GM23338 (cell line): Measurements from ENCODE around the gene GRIK2. TPM values are rescaled to one million over a fixed set of nuclear protein-coding genes. Genes with fewer than 3 reads are reported as not detected.

Experiments used
- ATAC-seq: fragments of 200-7000 bp; cut with Tn5 transposase; 3 replicates; pipeline ENCODE4 v1.9.1; 2020
- DNase-seq: peaks from one replicate; pipeline ENCODE4 v3.0.0-alpha.2; 2015; ENCODE audit warnings: low spot score
- H2AFZ ChIP-seq: fragments of 200-600 bp; sonication (generic); 2 replicates; pipeline ENCODE4 v1.8.0; 2016; ENCODE audit warnings: antibody characterized with exemption, mild to moderate bottlenecking, moderate library complexity
- H3F3A ChIP-seq: fragments of 200-600 bp; sonication (generic); replicated peaks from 2 replicates; pipeline ENCODE4 v1.8.0; 2017; ENCODE audit warnings: antibody characterized with exemption, mixed run types, low read depth
- H3K27ac ChIP-seq: fragments of 200-600 bp; sonication (generic); 2 replicates; pipeline ENCODE4 v1.6.1; 2016; ENCODE audit warnings: low read depth
- H3K27me3 ChIP-seq: fragments of 200-600 bp; sonication (generic); 2 replicates; pipeline ENCODE4 v1.8.0; 2016; ENCODE audit warnings: mild to moderate bottlenecking, mixed run types, moderate library complexity; ENCODE audit not compliant: insufficient read depth
- H3K36me3 ChIP-seq: fragments of 200-600 bp; sonication (generic); 2 replicates; pipeline ENCODE4 v1.8.0; 2016; ENCODE audit warnings: mild to moderate bottlenecking; ENCODE audit not compliant: insufficient read depth
- H3K4me1 ChIP-seq: fragments of 200-600 bp; sonication (generic); 2 replicates; pipeline ENCODE4 v1.8.0; 2016; ENCODE audit warnings: mild to moderate bottlenecking, moderate library complexity; ENCODE audit not compliant: insufficient read depth
- H3K4me2 ChIP-seq: fragments of 200-600 bp; sonication (generic); 2 replicates; pipeline ENCODE4 v1.7.1; 2017; ENCODE audit warnings: mixed run types
- H3K4me3 ChIP-seq: fragments of 200-600 bp; sonication (generic); 2 replicates; pipeline ENCODE4 v1.6.1; 2016; ENCODE audit warnings: mixed run types
- H3K79me2 ChIP-seq: fragments of 200-600 bp; sonication (generic); replicated peaks from 2 replicates; pipeline ENCODE4 v1.8.0; 2017; ENCODE audit warnings: mild to moderate bottlenecking; ENCODE audit not compliant: insufficient read depth
- H3K9me2 ChIP-seq: fragments of 200-600 bp; sonication (generic); 2 replicates; pipeline ENCODE4 v1.8.0; 2017; ENCODE audit not compliant: insufficient read depth
- H4K20me1 ChIP-seq: fragments of 200-600 bp; sonication (generic); replicated peaks from 2 replicates; pipeline ENCODE4 v1.8.0; 2017; ENCODE audit warnings: mild to moderate bottlenecking; ENCODE audit not compliant: insufficient read depth
- H3K27ac Mint-ChIP-seq: 2 replicates; pipeline ENCODE4 v1.8.0; 2020; ENCODE audit warnings: inconsistent platforms, mild to moderate bottlenecking, moderate library complexity, mixed read lengths
- H3K27me3 Mint-ChIP-seq: 3 replicates; pipeline ENCODE4 v1.8.0; 2022; ENCODE audit warnings: low read depth, mild to moderate bottlenecking, moderate library complexity, mixed read lengths, inconsistent platforms; ENCODE audit not compliant: insufficient read depth, poor library complexity
- H3K36me3 Mint-ChIP-seq: 3 replicates; pipeline ENCODE4 v1.8.0; 2021; ENCODE audit warnings: low read depth, mild to moderate bottlenecking, inconsistent platforms, moderate library complexity, mixed read lengths
- H3K4me1 Mint-ChIP-seq: 3 replicates; pipeline ENCODE4 v1.8.0; 2020; ENCODE audit warnings: mild to moderate bottlenecking, inconsistent platforms, mixed read lengths
- H3K4me3 Mint-ChIP-seq: 3 replicates; pipeline ENCODE4 v1.8.0; 2021; ENCODE audit warnings: moderate library complexity, mild to moderate bottlenecking, inconsistent platforms, mixed read lengths
- H3K9me3 Mint-ChIP-seq: 3 replicates; pipeline ENCODE4 v1.8.0; 2020; ENCODE audit warnings: moderate library complexity, mild to moderate bottlenecking, inconsistent platforms, mixed read lengths
- EZH2 ChIP-seq: fragments of 200-600 bp; sonication (generic); IDR thresholded peaks from one replicate; pipeline ENCODE4 v1.8.0; 2017; ENCODE audit warnings: antibody characterized with exemption, mild to moderate bottlenecking, low read depth; ENCODE audit not compliant: unreplicated experiment
- EZH2phosphoT487 ChIP-seq: fragments of 200-600 bp; sonication (generic); IDR thresholded peaks from one replicate; pipeline ENCODE4 v1.8.1; 2018; ENCODE audit warnings: antibody characterized with exemption; ENCODE audit not compliant: unreplicated experiment
- NANOG ChIP-seq: IDR thresholded peaks from 2 replicates; pipeline ENCODE4 v1.6.1; 2016; ENCODE audit warnings: antibody characterized with exemption, borderline replicate concordance
- STAT1 ChIP-seq: IDR thresholded peaks from one replicate; pipeline ENCODE4 v1.6.1; 2016; ENCODE audit warnings: antibody characterized with exemption; ENCODE audit not compliant: unreplicated experiment
- ZNF114 ChIP-seq: fragments of 250-450 bp; sonication (Bioruptor Pico); IDR thresholded peaks from 2 replicates; pipeline ENCODE4 v1.5.0; 2020; ENCODE audit warnings: mild to moderate bottlenecking, moderate library complexity
- polyA plus RNA-seq: library from polyadenylated mRNA; unstranded; fragments of >200 nt; fragmentation: Nextera tagmentation; extraction: Ambion mirVana; gene quantifications from 2 replicates; pipeline ENCODE4 v1.2.1, GENCODE V29; 2016
- total RNA-seq: library from RNA; depleted of rRNA; stranded (reverse); fragments of >200 nt; shearing (Covaris generic); gene quantifications from 2 replicates; pipeline ENCODE4 v1.2.3, GENCODE V29; 2014
- TF ChIP-seq, protein P1 (sequence below): IDR thresholded peaks from one replicate; pipeline ENCODE4 v1.6.1; 2018; ENCODE audit warnings: antibody characterized with exemption; ENCODE audit not compliant: unreplicated experiment
- TF ChIP-seq, protein P2 (sequence below), 2 experiments: fragments of 200-600 bp in 1 of 2; sonication (generic) in 1 of 2; conservative IDR thresholded peaks; 2 replicates each; pipeline versions ENCODE4 v1.5.1 to v1.6.1; 2016 to 2017; ENCODE audit warnings: antibody characterized with exemption in 2 of 2, low read depth in 2 of 2, mild to moderate bottlenecking in 2 of 2, moderate library complexity in 1 of 2

The GRIK2 gene
- total and polyA plus RNA-seq, 2 experiments from 2014 or later = 0.73 to 3.0 TPM

DNA sequence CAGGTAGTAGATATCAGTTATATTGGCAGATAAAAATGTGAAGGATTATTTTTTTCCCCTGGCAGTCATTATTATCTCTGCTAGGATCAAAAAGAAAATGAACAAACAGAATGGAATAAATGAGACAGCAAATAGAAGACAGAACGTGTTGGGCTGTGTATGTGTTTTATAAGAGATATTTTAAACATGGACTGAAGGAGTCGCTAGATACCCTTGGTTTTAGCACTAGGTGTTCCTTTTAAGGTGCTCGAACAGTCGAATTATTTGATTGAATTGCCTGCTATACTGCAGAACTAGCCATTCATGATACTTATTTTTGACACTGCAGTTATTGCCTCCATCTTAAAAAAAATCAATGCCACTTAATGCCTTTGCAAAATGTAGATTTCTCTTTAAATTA is 3.7 kb downstream of the GRIK2 start:
- H3K27ac ChIP-seq = no peak overlapping the region
- H3K79me2 ChIP-seq = no peaks in the 10 kb centered on the region
- H3K27me3 ChIP-seq = peaks cover 85% of the 10 kb centered on the region
- TF ChIP-seq, protein P1, sequence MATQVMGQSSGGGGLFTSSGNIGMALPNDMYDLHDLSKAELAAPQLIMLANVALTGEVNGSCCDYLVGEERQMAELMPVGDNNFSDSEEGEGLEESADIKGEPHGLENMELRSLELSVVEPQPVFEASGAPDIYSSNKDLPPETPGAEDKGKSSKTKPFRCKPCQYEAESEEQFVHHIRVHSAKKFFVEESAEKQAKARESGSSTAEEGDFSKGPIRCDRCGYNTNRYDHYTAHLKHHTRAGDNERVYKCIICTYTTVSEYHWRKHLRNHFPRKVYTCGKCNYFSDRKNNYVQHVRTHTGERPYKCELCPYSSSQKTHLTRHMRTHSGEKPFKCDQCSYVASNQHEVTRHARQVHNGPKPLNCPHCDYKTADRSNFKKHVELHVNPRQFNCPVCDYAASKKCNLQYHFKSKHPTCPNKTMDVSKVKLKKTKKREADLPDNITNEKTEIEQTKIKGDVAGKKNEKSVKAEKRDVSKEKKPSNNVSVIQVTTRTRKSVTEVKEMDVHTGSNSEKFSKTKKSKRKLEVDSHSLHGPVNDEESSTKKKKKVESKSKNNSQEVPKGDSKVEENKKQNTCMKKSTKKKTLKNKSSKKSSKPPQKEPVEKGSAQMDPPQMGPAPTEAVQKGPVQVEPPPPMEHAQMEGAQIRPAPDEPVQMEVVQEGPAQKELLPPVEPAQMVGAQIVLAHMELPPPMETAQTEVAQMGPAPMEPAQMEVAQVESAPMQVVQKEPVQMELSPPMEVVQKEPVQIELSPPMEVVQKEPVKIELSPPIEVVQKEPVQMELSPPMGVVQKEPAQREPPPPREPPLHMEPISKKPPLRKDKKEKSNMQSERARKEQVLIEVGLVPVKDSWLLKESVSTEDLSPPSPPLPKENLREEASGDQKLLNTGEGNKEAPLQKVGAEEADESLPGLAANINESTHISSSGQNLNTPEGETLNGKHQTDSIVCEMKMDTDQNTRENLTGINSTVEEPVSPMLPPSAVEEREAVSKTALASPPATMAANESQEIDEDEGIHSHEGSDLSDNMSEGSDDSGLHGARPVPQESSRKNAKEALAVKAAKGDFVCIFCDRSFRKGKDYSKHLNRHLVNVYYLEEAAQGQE = peak; percentile 44
- TF ChIP-seq NANOG (no peak), STAT1 (no peak)
- TF ChIP-seq, protein P2, sequence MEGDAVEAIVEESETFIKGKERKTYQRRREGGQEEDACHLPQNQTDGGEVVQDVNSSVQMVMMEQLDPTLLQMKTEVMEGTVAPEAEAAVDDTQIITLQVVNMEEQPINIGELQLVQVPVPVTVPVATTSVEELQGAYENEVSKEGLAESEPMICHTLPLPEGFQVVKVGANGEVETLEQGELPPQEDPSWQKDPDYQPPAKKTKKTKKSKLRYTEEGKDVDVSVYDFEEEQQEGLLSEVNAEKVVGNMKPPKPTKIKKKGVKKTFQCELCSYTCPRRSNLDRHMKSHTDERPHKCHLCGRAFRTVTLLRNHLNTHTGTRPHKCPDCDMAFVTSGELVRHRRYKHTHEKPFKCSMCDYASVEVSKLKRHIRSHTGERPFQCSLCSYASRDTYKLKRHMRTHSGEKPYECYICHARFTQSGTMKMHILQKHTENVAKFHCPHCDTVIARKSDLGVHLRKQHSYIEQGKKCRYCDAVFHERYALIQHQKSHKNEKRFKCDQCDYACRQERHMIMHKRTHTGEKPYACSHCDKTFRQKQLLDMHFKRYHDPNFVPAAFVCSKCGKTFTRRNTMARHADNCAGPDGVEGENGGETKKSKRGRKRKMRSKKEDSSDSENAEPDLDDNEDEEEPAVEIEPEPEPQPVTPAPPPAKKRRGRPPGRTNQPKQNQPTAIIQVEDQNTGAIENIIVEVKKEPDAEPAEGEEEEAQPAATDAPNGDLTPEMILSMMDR (conservative IDR thresholded peaks at IDR 0.05; ENCODE audit: low read depth in 2 of 2) = peak; percentile 69 to 70
- H3K4me3 ChIP-seq = no peak overlapping the region
- H3K4me1 Mint-ChIP-seq = peaks cover 35% of the 10 kb centered on the region
- H4K20me1 ChIP-seq = no peaks in the 10 kb centered on the region
- H3K27me3 Mint-ChIP-seq = peaks cover 66% of the 10 kb centered on the region
- DNase-seq (peak; percentile 81), ATAC-seq (no peak)
- no peaks in the 10 kb centered on the region for H3K36me3 ChIP-seq
- H3K4me3 Mint-ChIP-seq = no peak overlapping the region
- no peaks in the 10 kb centered on the region for H3K9me2 ChIP-seq
- no peaks in the 10 kb centered on the region for H3K36me3 Mint-ChIP-seq
- H3K4me2 ChIP-seq = no peak overlapping the region
- H3F3A ChIP-seq = peaks cover under 1% of the 10 kb centered on the region; the same call in 1 of the 2 replicates
- no peak overlapping the region for H2AFZ ChIP-seq
- peaks cover 23% of the 10 kb centered on the region for H3K4me1 ChIP-seq
- no peak overlapping the region for H3K27ac Mint-ChIP-seq
- no peaks in the 10 kb centered on the region for H3K9me3 Mint-ChIP-seq

DNA sequence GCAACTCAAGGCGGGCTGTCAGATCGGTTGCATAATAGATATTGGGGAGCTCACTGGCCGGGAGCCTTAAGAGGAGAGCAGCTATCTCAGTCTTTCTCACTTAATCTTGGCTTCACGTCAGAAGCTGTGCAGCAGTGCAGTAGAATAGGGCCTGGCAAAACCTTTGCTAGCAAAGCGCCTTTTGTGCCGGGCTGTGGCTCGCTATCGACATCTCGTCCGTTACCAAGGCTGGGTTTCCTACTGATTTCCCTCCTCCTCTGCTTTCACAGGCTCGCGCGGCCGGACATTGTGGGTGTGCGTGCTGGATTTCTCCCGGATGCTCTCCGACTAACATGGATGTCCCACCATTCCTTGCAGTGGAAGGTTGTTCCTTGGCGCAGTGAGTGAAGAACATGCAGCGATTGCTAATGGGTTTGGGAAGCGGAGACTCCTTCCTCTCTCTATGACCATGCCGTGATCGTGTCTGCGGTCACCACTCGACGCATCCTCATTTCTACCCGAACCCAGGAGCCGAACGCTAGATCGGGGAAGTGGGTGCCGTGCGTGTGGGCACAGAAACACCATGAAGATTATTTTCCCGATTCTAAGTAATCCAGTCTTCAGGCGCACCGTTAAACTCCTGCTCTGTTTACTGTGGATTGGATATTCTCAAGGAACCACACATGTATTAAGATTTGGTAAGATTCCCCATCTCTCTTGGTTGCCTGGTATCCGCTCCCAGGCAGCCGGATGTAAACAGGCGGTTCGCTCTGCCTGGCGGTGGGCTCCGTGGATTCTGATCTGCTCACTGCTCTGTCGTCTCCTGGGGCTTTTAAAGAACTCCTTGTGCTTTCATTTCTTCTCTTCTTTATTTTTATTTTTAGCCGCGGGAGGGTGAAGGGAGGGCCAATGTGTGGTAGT is 5.5 kb downstream of the GRIK2 start:
- no peaks in the 10 kb centered on the region for H3K9me2 ChIP-seq
- peak overlapping the region; percentile 50 for H3K4me3 ChIP-seq
- no peaks in the 10 kb centered on the region for H3K36me3 ChIP-seq
- no peak; the same call in 2 of the 3 replicates for ATAC-seq
- Mint-ChIP-seq H3K4me1 (peaks cover 45% of the 10 kb centered on the region), H3K36me3 (no peaks in the 10 kb centered on the region; the same call in 2 of the 3 replicates), H3K27ac (no peak overlapping the region), H3K4me3 (peak overlapping the region; percentile 75), H3K27me3 (peaks cover 62% of the 10 kb centered on the region), H3K9me3 (no peaks in the 10 kb centered on the region)
- H3F3A ChIP-seq = peaks cover 5% of the 10 kb centered on the region; the same call in 1 of the 2 replicates
- H2AFZ ChIP-seq = peak overlapping the region; percentile 70
- no peaks in the 10 kb centered on the region for H3K79me2 ChIP-seq
- peak; percentile 21 for DNase-seq
- H3K27ac ChIP-seq = no peak overlapping the region
- TF ChIP-seq ZNF114 (CRISPR knock-in tag) (no peak), EZH2 (peak; percentile 40), EZH2phosphoT487 (no peak)
- peak overlapping the region; percentile 76 for H3K4me2 ChIP-seq
- no peaks in the 10 kb centered on the region for H4K20me1 ChIP-seq
- peaks cover 30% of the 10 kb centered on the region for H3K4me1 ChIP-seq
- H3K27me3 ChIP-seq = peaks cover 87% of the 10 kb centered on the region
